SK-N-SH (cell line): ENCODE measurements around the gene SLC22A7. TPM values are rescaled to one million over a fixed set of nuclear protein-coding genes. Genes with fewer than 3 reads are reported as not detected.

Experiments
- CTCF ChIA-PET: fragments of 300-600, 350-600 bp; formaldehyde crosslinking; extraction: SDS; loops from one replicate; lab custom pipeline; 2021; lab: Yijun Ruan, JAX
- POLR2A ChIA-PET: fragments of 350-600 bp; sonication (Branson Sonifier 250); formaldehyde crosslinking; extraction: SDS; loops from one replicate; lab custom pipeline; 2020; ENCODE audit warnings: antibody characterized with exemption, inconsistent platforms; lab: Yijun Ruan, JAX
- DNase-seq: peaks from one replicate; pipeline ENCODE4 v3.0.0; 2012
- H2AFZ ChIP-seq: fragments of 200-600 bp; sonication (generic); 2 replicates; pipeline ENCODE4 v1.8.1; 2016; ENCODE audit warnings: antibody characterized with exemption, mild to moderate bottlenecking, low read depth
- H3F3A ChIP-seq: fragments of 200-600 bp; sonication (generic); replicated peaks from 2 replicates; pipeline ENCODE3; 2016; ENCODE audit warnings: antibody characterized with exemption, mild to moderate bottlenecking; ENCODE audit not compliant: insufficient read depth
- H3K27ac ChIP-seq, 2 experiments: fragments of 200-500 bp in 1 of 2; fragments of 200-600 bp in 1 of 2; sonication (Bioruptor generic) in 1 of 2; sonication (generic), shearing (Covaris generic) in 1 of 2; 2 replicates each; pipeline versions ENCODE4 v1.5.1 to v1.6.1; 2014 to 2016; ENCODE audit warnings: low read depth in 2 of 2, inconsistent platforms in 1 of 2, low read length in 1 of 2, mild to moderate bottlenecking in 1 of 2, mixed read lengths in 1 of 2
- H3K27me3 ChIP-seq: fragments of 200-600 bp; sonication (generic), shearing (Covaris generic); 2 replicates; pipeline ENCODE4 v1.6.1; 2016; ENCODE audit warnings: mixed run types; ENCODE audit not compliant: insufficient read depth
- H3K36me3 ChIP-seq, 2 experiments: fragments of 200-500 bp in 1 of 2; fragments of 200-600 bp in 1 of 2; sonication (Bioruptor generic) in 1 of 2; sonication (generic) in 1 of 2; replicated peaks in 1 of 2; 2 replicates each; pipeline versions ENCODE3 to v1.5.1; 2014 to 2016; ENCODE audit warnings: low read length in 1 of 2, mild to moderate bottlenecking in 1 of 2; ENCODE audit not compliant: insufficient read depth in 2 of 2, control insufficient read depth in 1 of 2
- H3K4me1 ChIP-seq, 2 experiments: fragments of 200-500 bp in 1 of 2; fragments of 200-600 bp in 1 of 2; sonication (Bioruptor generic) in 1 of 2; sonication (generic), shearing (Covaris generic) in 1 of 2; 2 replicates each; pipeline versions ENCODE4 v1.5.1 to v1.6.1; 2014 to 2016; ENCODE audit warnings: low read depth in 1 of 2, low read length in 1 of 2, mixed run types in 1 of 2; ENCODE audit not compliant: insufficient read depth in 2 of 2, control insufficient read depth in 1 of 2
- H3K4me2 ChIP-seq: fragments of 200-600 bp; sonication (generic), shearing (Covaris generic); 2 replicates; pipeline ENCODE4 v1.6.1; 2017; ENCODE audit warnings: mixed run types
- H3K4me3 ChIP-seq, 2 experiments: fragments of 200-500 bp in 1 of 2; fragments of 200-600 bp in 1 of 2; sonication (Bioruptor generic) in 1 of 2; sonication (generic), shearing (Covaris generic) in 1 of 2; 2 replicates each; pipeline versions ENCODE4 v1.5.1 to v1.8.1; 2014 to 2016; ENCODE audit warnings: low read depth in 2 of 2, inconsistent platforms in 1 of 2, low read length in 1 of 2, mild to moderate bottlenecking in 1 of 2, mixed read lengths in 1 of 2, moderate library complexity in 1 of 2
- H3K79me2 ChIP-seq: fragments of 200-600 bp; sonication (generic); 2 replicates; pipeline ENCODE4 v1.8.1; 2017; ENCODE audit warnings: mild to moderate bottlenecking; ENCODE audit not compliant: insufficient read depth
- H3K9ac ChIP-seq: fragments of 200-600 bp; sonication (generic); 2 replicates; pipeline ENCODE4 v1.6.1; 2017; ENCODE audit warnings: mixed run types
- H3K9me2 ChIP-seq: fragments of 200-600 bp; sonication (generic); 2 replicates; pipeline ENCODE4 v1.6.1; 2017; ENCODE audit warnings: mixed run types
- H3K9me3 ChIP-seq: fragments of 200-600 bp; sonication (generic); 2 replicates; pipeline ENCODE4 v1.6.1; 2017; ENCODE audit warnings: mixed run types, mild to moderate bottlenecking, moderate library complexity
- H4K20me1 ChIP-seq: fragments of 200-600 bp; sonication (generic); 2 replicates; pipeline ENCODE4 v1.6.1; 2017; ENCODE audit warnings: mild to moderate bottlenecking, mixed run types; ENCODE audit not compliant: insufficient read depth
- CHD2 ChIP-seq: fragments of 150-350 bp; IDR thresholded peaks from 2 replicates; pipeline ENCODE4 v1.6.1; 2018; ENCODE audit warnings: low read length; ENCODE audit not compliant: partially characterized antibody
- CTCF ChIP-seq: fragments of 200-600 bp; sonication (generic); IDR thresholded peaks from 2 replicates; pipeline ENCODE4 v1.6.1; 2017; ENCODE audit warnings: antibody characterized with exemption, mild to moderate bottlenecking, moderate library complexity
- EZH2phosphoT487 ChIP-seq: fragments of 200-600 bp; sonication (generic); IDR thresholded peaks from 2 replicates; pipeline ENCODE4 v1.6.1; 2017; ENCODE audit warnings: low read depth, mixed run types, mild to moderate bottlenecking, antibody characterized with exemption, moderate library complexity, borderline replicate concordance
- FOXJ3 ChIP-seq: sonication (generic); formaldehyde crosslinking; IDR thresholded peaks from 2 replicates; pipeline ENCODE4 v1.5.1; 2020; ENCODE audit warnings: mild to moderate bottlenecking, missing genetic modification reagents
- FOXM1 ChIP-seq: IDR thresholded peaks from 2 replicates; pipeline ENCODE4 v1.4.0; 2012; ENCODE audit warnings: low read depth, mild to moderate bottlenecking
- GABPA ChIP-seq: IDR thresholded peaks from 2 replicates; pipeline ENCODE4 v1.4.0; 2012; ENCODE audit warnings: low read depth, mild to moderate bottlenecking
- MAX ChIP-seq: IDR thresholded peaks from 2 replicates; pipeline ENCODE4 v1.4.0; 2012; ENCODE audit warnings: low read depth
- MEF2A ChIP-seq: IDR thresholded peaks from 2 replicates; pipeline ENCODE4 v1.4.0; 2012; ENCODE audit warnings: low read depth, borderline replicate concordance
- RCOR1 ChIP-seq: fragments of 150-350 bp; IDR thresholded peaks from 2 replicates; pipeline ENCODE4 v1.6.1; 2017; ENCODE audit warnings: antibody characterized with exemption, low read length
- REST ChIP-seq: IDR thresholded peaks from 2 replicates; pipeline ENCODE4 v1.6.1; 2012; ENCODE audit warnings: mild to moderate bottlenecking, low read depth, low read length, moderate library complexity
- RFX5 ChIP-seq: IDR thresholded peaks from 2 replicates; pipeline ENCODE4 v1.6.1; 2012; ENCODE audit warnings: mild to moderate bottlenecking, improper control_type of control experiment, low read length
- SIN3A ChIP-seq: IDR thresholded peaks from 2 replicates; pipeline ENCODE4 v1.6.1; 2012; ENCODE audit warnings: low read depth, mild to moderate bottlenecking, low read length, moderate library complexity, borderline replicate concordance
- TAF1 ChIP-seq: IDR thresholded peaks from 2 replicates; pipeline ENCODE4 v1.6.1; 2012; ENCODE audit warnings: low read depth, mild to moderate bottlenecking, low read length, moderate library complexity, borderline replicate concordance
- TCF12 ChIP-seq: IDR thresholded peaks from 2 replicates; pipeline ENCODE4 v1.4.0; 2012
- TEAD4 ChIP-seq: IDR thresholded peaks from 2 replicates; pipeline ENCODE4 v1.4.0; 2012; ENCODE audit warnings: mild to moderate bottlenecking, borderline replicate concordance; ENCODE audit not compliant: insufficient read depth
- USF1 ChIP-seq: IDR thresholded peaks from 2 replicates; pipeline ENCODE4 v1.4.0; 2012; ENCODE audit warnings: low read depth, borderline replicate concordance
- YY1 ChIP-seq: IDR thresholded peaks from 2 replicates; pipeline ENCODE4 v1.4.0; 2012; ENCODE audit warnings: low read depth, mild to moderate bottlenecking
- ZBTB33 ChIP-seq: IDR thresholded peaks from 2 replicates; pipeline ENCODE4 v1.4.0; 2012; ENCODE audit warnings: low read depth, borderline replicate concordance
- WGBS: methylation state at CpG from one replicate; pipeline ENCODE4 v1.1.6; 2017; ENCODE audit warnings: low lambda C conversion rate; 5-methylcytosine and 5-hydroxymethylcytosine counted together
- polyA plus RNA-seq, 3 experiments: library from polyadenylated mRNA; depleted of rRNA; stranded (reverse); fragments of >200 nt; gene quantifications; 2 replicates each; pipeline ENCODE4 v1.2.3, GENCODE V29; 2012

SLC22A7 gene
- polyA plus RNA-seq, 1 of the 3 experiments (the other 2 are of a cell fraction) = not detected

- WGBS = 90% methylated on average over 7 of the region's 7 CpGs
These were observed 30.3 kb upstream of the SLC22A7 start for GRCh38 chr6:43267619-43268354.

More at GRCh38 chr6:43267619-43268354, 30.3 kb upstream of the SLC22A7 start:
- POLR2A ChIA-PET = interaction anchor here (1.0 kb wide), 1 partner anchor 8 kb away, joined by 3 read pairs; no protein-coding TSS in a partner anchor
- no peak overlapping the region for H3K27ac ChIP-seq
- H3K4me1 ChIP-seq = peaks cover 0 to 17% of the 10 kb centered on the region in 2 experiments; a peak in 1 of 4 replicates
- no peaks in the 10 kb centered on the region for H3F3A ChIP-seq
- no peaks in the 10 kb centered on the region for H3K9me2 ChIP-seq
- no peak overlapping the region for H3K9ac ChIP-seq
- H3K79me2 ChIP-seq = no peaks in the 10 kb centered on the region
- no peaks in the 10 kb centered on the region for H3K27me3 ChIP-seq
- H3K9me3 ChIP-seq = no peaks in the 10 kb centered on the region
- no peak for TF ChIP-seq MAX
- no peak for TF ChIP-seq FOXJ3 (CRISPR knock-in tag)
- no peak for TF ChIP-seq REST
- no peak for TF ChIP-seq TCF12
- no peak for TF ChIP-seq GABPA
- no peak for TF ChIP-seq ZBTB33
- no peak for TF ChIP-seq TEAD4
- TF ChIP-seq FOXM1 = no peak
- TF ChIP-seq CTCF = no peak
- no peak for TF ChIP-seq RCOR1
- TF ChIP-seq MEF2A = no peak
- no peak for TF ChIP-seq YY1
- TF ChIP-seq EZH2phosphoT487 = no peak
- no peak for TF ChIP-seq TAF1
- TF ChIP-seq RFX5 = no peak
- TF ChIP-seq CHD2 = no peak
- no peak for TF ChIP-seq SIN3A
- TF ChIP-seq USF1 = no peak
- H4K20me1 ChIP-seq = no peaks in the 10 kb centered on the region
- no peak overlapping the region for H3K4me2 ChIP-seq
- H2AFZ ChIP-seq = no peak overlapping the region
- H3K4me3 ChIP-seq = no peak overlapping the region
- no peaks in the 10 kb centered on the region for H3K36me3 ChIP-seq
- DNase-seq = no peak
- CTCF ChIA-PET = interaction anchor here (1.6 to 2.4 kb wide), 2 partner anchors 31 to 38 kb away, joined by 7 to 8 read pairs; partner anchors contain the start of gene DNPH1
